Motor neuron (in vitro differentiated cells): Measurements from ENCODE around the gene EDEM3. TPM values are rescaled to one million over a fixed set of nuclear protein-coding genes. Genes with fewer than 3 reads are reported as not detected.

Experiments
- ATAC-seq, 8 experiments: fragments of 200-7000 bp; cut with Tn5 transposase; replicated peaks in 6 of 8; 2 replicates each; pipeline ENCODE4 v1.8.0; 2021; ENCODE audit warnings: mild to moderate bottlenecking in 8 of 8, moderate library complexity in 8 of 8
- H3K27ac ChIP-seq, 2 donors: fragments of 250-450 bp; sonication (Bioruptor Pico); 2 replicates each; pipeline ENCODE4 v1.9.0; 2021; ENCODE audit warnings: antibody characterized with exemption in 2 of 2, mild to moderate bottlenecking in 2 of 2, moderate library complexity in 1 of 2
- H3K4me1 ChIP-seq, 2 donors: fragments of 250-450 bp; sonication (Bioruptor Pico); replicated peaks in 1 of 2; 2 replicates each; pipeline ENCODE4 v1.6.1; 2021; ENCODE audit warnings: antibody characterized with exemption in 2 of 2, mild to moderate bottlenecking in 2 of 2, moderate library complexity in 1 of 2
- H3K4me3 ChIP-seq, 5 donors: fragments of 250-450 bp; sonication (Bioruptor Pico); 2 replicates each; pipeline ENCODE4 v1.9.0; 2021; ENCODE audit warnings: antibody characterized with exemption in 5 of 5, mild to moderate bottlenecking in 5 of 5, moderate library complexity in 4 of 5
- WGBS, 10 experiments: fragments of 450-650 bp; shearing (Covaris generic); methylation state at CpG; one replicate each; pipeline ENCODE4 v1.0.0; 2022; 5-methylcytosine and 5-hydroxymethylcytosine counted together
- in situ Hi-C, 9 experiments: fragments of 400-800 bp; cut with MboI; loops; one replicate each; pipeline ENCODE4 v1.15.0; 2021; ENCODE audit warnings: low sequenced_read_pairs in 9 of 9, low pct_unique_long_range_greater_than_20kb in 2 of 9; ENCODE audit not compliant: unreplicated experiment in 9 of 9
- total RNA-seq, 8 experiments: library from RNA; unstranded; fragments of 300-600 nt; gene quantifications; 2 replicates each; pipeline versions ENCODE4 v1.2.3 to v1.2.4, GENCODE V29; 2022

The EDEM3 gene
- total RNA-seq, 8 experiments from 2014 or later = 24.1 to 127 (median 40.9) TPM

- in situ Hi-C loops = loop anchor here in 1 of 9 experiments (25.0 kb wide), 1 partner anchor 290 kb away; the partner anchor contains the start of gene C1orf21
- Histone ChIP-seq H3K4me3 (no peak overlapping the region), H3K27ac (no peak overlapping the region), H3K4me1 (peaks cover 0 to under 1% of the 10 kb centered on the region in 2 donors)
- ATAC-seq = no peak
Observed at GRCh38 chr1:184677344-184677743, 77.3 kb downstream of the EDEM3 start.

- no peak for ATAC-seq
- WGBS, 10 experiments = 72 to 100% (median 91%) methylated on average over 1 to 9 of the region's 9 CpGs; no CpG with 5 or more reads in 2 of the 10 experiments
- no peak overlapping the region for H3K4me3 ChIP-seq
- no peak overlapping the region for H3K27ac ChIP-seq
- in situ Hi-C loops = loop anchor here in 7 of 9 experiments (25.0 kb wide), 3 partner anchors 161 to 586 kb away; no protein-coding TSS in a partner anchor
- H3K4me1 ChIP-seq = peaks cover 18 to 21% of the 10 kb centered on the region in 2 donors
Observed at GRCh38 chr1:184673305-184673704, 81.4 kb downstream of the EDEM3 start.

- 43 to 92% (median 68%) methylated on average over 2 to 9 of the region's 9 CpGs; no CpG with 5 or more reads in 2 of the 10 experiments for WGBS, 10 experiments
- in situ Hi-C loops = loop anchor here in 7 of 9 experiments (25.0 kb wide), 3 partner anchors 160 to 585 kb away; no protein-coding TSS in a partner anchor
- Histone ChIP-seq H3K27ac (no peak overlapping the region), H3K4me3 (no peak overlapping the region), H3K4me1 (peaks cover 22 to 26% of the 10 kb centered on the region in 2 donors)
- no peak for ATAC-seq
Observed at GRCh38 chr1:184672013-184672726, 82.5 kb downstream of the EDEM3 start.

- peak in 4 of 8 experiments; percentile 54 to 87 (median 80) for ATAC-seq
Observed at GRCh38 chr1:184669391-184669790, 85.3 kb downstream of the EDEM3 start.

GRCh38 chr1:184665360-184665759, 89.3 kb downstream of the EDEM3 start:
- ATAC-seq = no peak
- Histone ChIP-seq H3K4me3 (no peak overlapping the region), H3K4me1 (peaks cover 22 to 28% of the 10 kb centered on the region in 2 donors), H3K27ac (no peak overlapping the region)
- WGBS, 10 experiments = 37 to 100% (median 77%) methylated on average over 1 to 6 of the region's 6 CpGs
- in situ Hi-C loops = loop anchor here in 7 of 9 experiments (25.0 kb wide), 3 partner anchors 153 to 578 kb away; no protein-coding TSS in a partner anchor

More at GRCh38 chr1:184669391-184669790, 85.3 kb downstream of the EDEM3 start:
- H3K27ac ChIP-seq = peak overlapping the region in 1 of 2 donors; percentile 51
- WGBS, 10 experiments = 0 to 80% (median 0%) methylated on average over 1 of the region's 1 CpG; no CpG with 5 or more reads in 1 of the 10 experiments
- peaks cover 22 to 34% of the 10 kb centered on the region in 2 donors for H3K4me1 ChIP-seq
- in situ Hi-C loops = loop anchor here in 7 of 9 experiments (25.0 kb wide), 3 partner anchors 157 to 582 kb away; no protein-coding TSS in a partner anchor
- H3K4me3 ChIP-seq = no peak overlapping the region

- Histone ChIP-seq H3K4me3 (no peak overlapping the region), H3K4me1 (peaks cover 15 to 22% of the 10 kb centered on the region in 2 donors), H3K27ac (no peak overlapping the region)
- in situ Hi-C loops = loop anchor here in 7 of 9 experiments (25.0 kb wide), 3 partner anchors 152 to 577 kb away; no protein-coding TSS in a partner anchor
- WGBS, 10 experiments = 79 to 100% (median 95%) methylated on average over 2 to 13 of the region's 15 CpGs; no CpG with 5 or more reads in 2 of the 10 experiments
- no peak for ATAC-seq
Observed at GRCh38 chr1:184664661-184665060, 90.0 kb downstream of the EDEM3 start.

GRCh38 chr1:184664042-184664660, 90.5 kb downstream of the EDEM3 start:
- ATAC-seq = peak; percentile 91 to 99 (median 96)
- Histone ChIP-seq H3K4me1 (peaks cover 12 to 22% of the 10 kb centered on the region in 2 donors), H3K4me3 (peak overlapping the region in 1 of 5 donors; percentile 6), H3K27ac (no peak overlapping the region)
- WGBS, 10 experiments = 13 to 73% (median 47%) methylated on average over 3 to 23 of the region's 40 CpGs; no CpG with 5 or more reads in 5 of the 10 experiments
- in situ Hi-C loops = loop anchor here in 7 of 9 experiments (25.0 kb wide), 3 partner anchors 152 to 577 kb away; no protein-coding TSS in a partner anchor

- H3K4me3 ChIP-seq = no peak overlapping the region
- in situ Hi-C loops = loop anchor here in 7 of 9 experiments (25.0 kb wide), 3 partner anchors 150 to 574 kb away; no protein-coding TSS in a partner anchor
- ATAC-seq = no peak
- peaks cover 0 to 10% of the 10 kb centered on the region in 2 donors for H3K4me1 ChIP-seq
- no peak overlapping the region for H3K27ac ChIP-seq
- 0 to 100% (median 62%) methylated on average over 1 of the region's 1 CpG; no CpG with 5 or more reads in 4 of the 10 experiments for WGBS, 10 experiments
Observed at GRCh38 chr1:184661801-184662200, 92.9 kb downstream of the EDEM3 start.

GRCh38 chr1:184660462-184661191, 94.0 kb downstream of the EDEM3 start:
- in situ Hi-C loops = loop anchor here in 7 of 9 experiments (25.0 kb wide), 3 partner anchors 148 to 573 kb away; no protein-coding TSS in a partner anchor

GRCh38 chr1:184658055-184658454, 96.6 kb downstream of the EDEM3 start:
- Histone ChIP-seq H3K4me1 (peaks cover 0 to 3% of the 10 kb centered on the region in 2 donors), H3K27ac (no peak overlapping the region), H3K4me3 (no peak overlapping the region)
- in situ Hi-C loops = loop anchor here in 7 of 9 experiments (25.0 kb wide), 3 partner anchors 146 to 571 kb away; no protein-coding TSS in a partner anchor
- WGBS, 10 experiments = 80 to 100% (median 92%) methylated on average over 1 to 2 of the region's 2 CpGs; no CpG with 5 or more reads in 1 of the 10 experiments
- ATAC-seq = no peak

More at GRCh38 chr1:184660462-184661191, 94.0 kb downstream of the EDEM3 start:
- ATAC-seq = no peak
- 100% methylated on average over 2 of the region's 2 CpGs; no CpG with 5 or more reads in 9 of the 10 experiments for WGBS, 10 experiments
- Histone ChIP-seq H3K4me3 (no peak overlapping the region), H3K27ac (no peak overlapping the region), H3K4me1 (peaks cover 0 to 5% of the 10 kb centered on the region in 2 donors)

GRCh38 chr1:184656221-184656620, 98.4 kb downstream of the EDEM3 start:
- in situ Hi-C loops = loop anchor here in 7 of 9 experiments (25.0 kb wide), 3 partner anchors 144 to 569 kb away; no protein-coding TSS in a partner anchor

GRCh38 chr1:184655185-184655584, 99.5 kb downstream of the EDEM3 start:
- H3K27ac ChIP-seq = no peak overlapping the region
- no peak overlapping the region for H3K4me3 ChIP-seq
- H3K4me1 ChIP-seq = peaks cover 0 to 3% of the 10 kb centered on the region in 2 donors
- in situ Hi-C loops = loop anchor here in 7 of 9 experiments (25.0 kb wide), 3 partner anchors 143 to 568 kb away; no protein-coding TSS in a partner anchor
- peak in 2 of 8 experiments; percentile 48 to 53 for ATAC-seq

More at GRCh38 chr1:184656221-184656620, 98.4 kb downstream of the EDEM3 start:
- Histone ChIP-seq H3K4me3 (no peak overlapping the region), H3K27ac (no peak overlapping the region), H3K4me1 (peaks cover 0 to 3% of the 10 kb centered on the region in 2 donors)
- ATAC-seq = no peak
- 50 to 100% (median 86%) methylated on average over 1 to 2 of the region's 2 CpGs; no CpG with 5 or more reads in 2 of the 10 experiments for WGBS, 10 experiments
